Transverse colon (tissue), 4 donors: ENCODE data around the gene TDG. TPM values are rescaled to one million over a fixed set of nuclear protein-coding genes. Genes with fewer than 3 reads are reported as not detected.

Experiments used
- DNase-seq: peaks from one replicate; pipeline ENCODE4 v3.0.0-alpha.2; 2019
- H3K27ac ChIP-seq, 4 donors: fragments of 200-600 bp; sonication (generic); 2 replicates each; pipeline ENCODE4 v1.5.1; 2016 to 2018; ENCODE audit warnings: inconsistent platforms in 4 of 4
- H3K27me3 ChIP-seq: fragments of 200-600 bp; sonication (generic); 2 replicates; pipeline ENCODE4 v1.5.1; 2017; ENCODE audit warnings: inconsistent platforms
- H3K36me3 ChIP-seq, 4 donors: fragments of 200-600 bp; sonication (generic); 2 replicates each; pipeline ENCODE4 v1.5.1; 2017 to 2019; ENCODE audit warnings: inconsistent platforms in 4 of 4
- H3K4me1 ChIP-seq, 4 donors: fragments of 200-600 bp; sonication (generic); 2 replicates each; pipeline ENCODE4 v1.5.1; 2017 to 2020; ENCODE audit warnings: inconsistent platforms in 4 of 4
- H3K4me3 ChIP-seq, 4 donors: fragments of 200-600 bp; sonication (generic); 1 replicate in 1 of 4; 2 replicates in 3 of 4; pipeline versions ENCODE4 v1.5.1 to v1.6.1; 2017 to 2019; ENCODE audit warnings: inconsistent platforms in 4 of 4
- H3K9me3 ChIP-seq, 2 donors: fragments of 200-600 bp; sonication (generic); 2 replicates each; pipeline ENCODE4 v1.5.1; 2017 to 2019; ENCODE audit warnings: inconsistent platforms in 2 of 2
- EP300 ChIP-seq: sonication (generic); formaldehyde crosslinking; IDR thresholded peaks from one replicate; pipeline ENCODE4 v1.6.1; 2017; ENCODE audit warnings: antibody characterized with exemption, low read depth
- POLR2A ChIP-seq: fragments of 450-650 bp; IDR thresholded peaks from one replicate; pipeline ENCODE4 v1.6.1; 2016; ENCODE audit warnings: antibody characterized with exemption, mild to moderate bottlenecking, moderate library complexity
- POLR2AphosphoS5 ChIP-seq, 3 donors: sonication (generic); formaldehyde crosslinking; IDR thresholded peaks; one replicate each; pipeline ENCODE4 v1.6.1; 2016; ENCODE audit warnings: antibody characterized with exemption in 3 of 3
- WGBS, 2 donors: methylation state at CpG; one replicate each; pipeline ENCODE4 v1.1.5; 2018; ENCODE audit warnings: low coverage in 1 of 2; 5-methylcytosine and 5-hydroxymethylcytosine counted together
- in situ Hi-C, 4 donors: fragments of 200-750 bp; cut with MboI; loops; one replicate each; pipeline versions ENCODE4 v1.15.0 to v1.15.1; 2017; ENCODE audit warnings: low sequenced_read_pairs in 3 of 4, low pct_ligation_motif_present in 1 of 4, low pct_unique_long_range_greater_than_20kb in 1 of 4
- intact Hi-C: fragments of 100-400 bp; cut with DNase I; formaldehyde crosslinking; loops from one replicate; pipeline ENCODE4 v1.15.1; 2023; ENCODE audit warnings: low total_unique reads
- total RNA-seq, 4 donors: library from RNA; depleted of rRNA; stranded (reverse); fragments of >200 nt; gene quantifications; one replicate each; pipeline ENCODE4 v1.1.0, GENCODE V29; 2016
- TF ChIP-seq, protein P1 (sequence below), 5 experiments: fragments of 200-600 bp in 3 of 5; fragments of 450-650 bp in 2 of 5; sonication (generic) in 3 of 5; IDR thresholded peaks; 1 replicate in 2 of 5; 2 replicates in 3 of 5; pipeline ENCODE4 v1.5.1; 2016 to 2017; ENCODE audit warnings: antibody characterized with exemption in 5 of 5, inconsistent platforms in 3 of 5, mild to moderate bottlenecking in 2 of 5, moderate library complexity in 1 of 5

The TDG gene
- total RNA-seq, 4 donors from 2014 or later: 17.9 to 43.4 (median 26.1) TPM

DNA sequence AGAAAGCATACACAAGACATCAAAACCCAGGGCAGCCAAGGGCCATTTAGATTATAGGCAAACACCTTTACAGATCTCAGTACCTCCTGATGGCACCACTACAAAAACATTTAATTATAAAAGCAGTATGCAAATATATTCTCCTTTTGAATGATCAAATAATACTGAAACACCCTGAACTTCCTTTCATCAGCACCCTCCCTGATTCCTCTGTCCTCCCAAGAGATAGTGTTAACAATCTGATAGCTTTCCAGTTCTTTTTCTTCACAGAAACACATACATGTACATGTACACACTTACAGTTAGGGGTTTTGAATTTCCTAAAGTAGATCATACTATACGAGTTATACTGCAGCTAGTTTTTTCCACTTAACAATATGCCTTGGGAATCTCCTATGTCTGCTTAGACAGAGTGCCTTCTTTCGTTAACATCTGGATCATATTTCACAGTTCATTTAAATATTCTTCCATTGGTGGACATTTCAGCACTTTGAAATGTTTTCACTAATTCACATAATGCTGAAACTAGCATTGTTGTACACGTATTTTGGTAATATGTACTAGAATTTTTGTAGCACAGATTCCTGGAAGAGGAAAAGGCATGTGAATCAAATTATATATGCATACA is 35.2 kb downstream of the TDG start:
- 67 to 75% methylated on average over 3 of the region's 3 CpGs for WGBS, 2 donors
- TF ChIP-seq POLR2A: no peak
- TF ChIP-seq POLR2AphosphoS5 (IDR thresholded peaks at IDR 0.05): no peak
- TF ChIP-seq, protein P1, sequence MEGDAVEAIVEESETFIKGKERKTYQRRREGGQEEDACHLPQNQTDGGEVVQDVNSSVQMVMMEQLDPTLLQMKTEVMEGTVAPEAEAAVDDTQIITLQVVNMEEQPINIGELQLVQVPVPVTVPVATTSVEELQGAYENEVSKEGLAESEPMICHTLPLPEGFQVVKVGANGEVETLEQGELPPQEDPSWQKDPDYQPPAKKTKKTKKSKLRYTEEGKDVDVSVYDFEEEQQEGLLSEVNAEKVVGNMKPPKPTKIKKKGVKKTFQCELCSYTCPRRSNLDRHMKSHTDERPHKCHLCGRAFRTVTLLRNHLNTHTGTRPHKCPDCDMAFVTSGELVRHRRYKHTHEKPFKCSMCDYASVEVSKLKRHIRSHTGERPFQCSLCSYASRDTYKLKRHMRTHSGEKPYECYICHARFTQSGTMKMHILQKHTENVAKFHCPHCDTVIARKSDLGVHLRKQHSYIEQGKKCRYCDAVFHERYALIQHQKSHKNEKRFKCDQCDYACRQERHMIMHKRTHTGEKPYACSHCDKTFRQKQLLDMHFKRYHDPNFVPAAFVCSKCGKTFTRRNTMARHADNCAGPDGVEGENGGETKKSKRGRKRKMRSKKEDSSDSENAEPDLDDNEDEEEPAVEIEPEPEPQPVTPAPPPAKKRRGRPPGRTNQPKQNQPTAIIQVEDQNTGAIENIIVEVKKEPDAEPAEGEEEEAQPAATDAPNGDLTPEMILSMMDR (IDR thresholded peaks at IDR 0.05): no peak
- TF ChIP-seq EP300: no peak

GRCh38 chr12:104002686-104003085 is 37.0 kb downstream of the TDG start:
- intact Hi-C loops (no loop called here), in situ Hi-C loops (no loop called here)
- no peak for DNase-seq
- peaks cover 3% of the 10 kb centered on the region for H3K27me3 ChIP-seq
- H3K27ac ChIP-seq: no peak overlapping the region
- H3K4me3 ChIP-seq: no peak overlapping the region
- H3K4me1 ChIP-seq: no peaks in the 10 kb centered on the region
- no peaks in the 10 kb centered on the region for H3K36me3 ChIP-seq
- WGBS, 2 donors: 91 to 95% methylated on average over 3 of the region's 3 CpGs
- no peak for TF ChIP-seq POLR2A
- H3K9me3 ChIP-seq: no peaks in the 10 kb centered on the region

More for the DNA sequence above, 35.2 kb downstream of the TDG start:
- intact Hi-C loops: no loop called here
- H3K9me3 ChIP-seq: no peaks in the 10 kb centered on the region
- in situ Hi-C loops: no loop called here
- DNase-seq: no peak
- H3K27me3 ChIP-seq: peaks cover 3% of the 10 kb centered on the region
- no peak overlapping the region for H3K27ac ChIP-seq
- no peaks in the 10 kb centered on the region for H3K36me3 ChIP-seq
- H3K4me1 ChIP-seq: no peaks in the 10 kb centered on the region
- no peak overlapping the region for H3K4me3 ChIP-seq

- 72 to 75% methylated on average over 2 of the region's 2 CpGs for WGBS, 2 donors
- TF ChIP-seq POLR2A (no peak), POLR2AphosphoS5 (IDR thresholded peaks at IDR 0.05) (no peak), EP300 (no peak)
- TF ChIP-seq, protein P1 (IDR thresholded peaks at IDR 0.05): no peak
- intact Hi-C loops (no loop called here), in situ Hi-C loops (no loop called here)
- DNase-seq: no peak
- no peaks in the 10 kb centered on the region for H3K9me3 ChIP-seq
- no peak overlapping the region for H3K4me3 ChIP-seq
- peaks cover 3% of the 10 kb centered on the region for H3K27me3 ChIP-seq
- H3K4me1 ChIP-seq: no peaks in the 10 kb centered on the region
- H3K36me3 ChIP-seq: no peaks in the 10 kb centered on the region
- H3K27ac ChIP-seq: no peak overlapping the region
These were observed 37.9 kb downstream of the TDG start for GRCh38 chr12:104003596-104003995.

DNA sequence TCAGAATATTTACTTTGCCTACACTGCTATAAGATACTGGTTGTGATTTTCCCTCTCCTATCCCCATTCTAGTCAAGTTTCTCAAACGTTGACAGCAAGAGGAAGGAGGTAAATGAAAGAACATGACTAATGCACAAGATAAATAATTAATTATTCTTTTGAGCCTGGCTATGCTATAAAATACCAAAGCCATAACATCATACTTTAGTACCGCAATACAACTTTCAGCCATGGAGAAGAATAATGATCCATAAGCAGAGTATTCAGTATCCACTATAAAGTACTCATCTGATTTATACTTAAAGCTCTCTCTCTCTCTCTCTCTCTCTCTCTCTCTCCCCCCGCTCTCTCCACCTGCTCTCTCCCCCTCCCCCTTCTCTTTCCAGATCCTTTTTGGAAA is 41.3 kb downstream of the TDG start:
- Histone ChIP-seq H3K9me3 (no peaks in the 10 kb centered on the region), H3K27me3 (peaks cover 3% of the 10 kb centered on the region), H3K27ac (no peak overlapping the region), H3K4me1 (no peaks in the 10 kb centered on the region), H3K4me3 (no peak overlapping the region), H3K36me3 (no peaks in the 10 kb centered on the region)
- DNase-seq: no peak
- intact Hi-C loops: no loop called here
- TF ChIP-seq EP300: no peak
- TF ChIP-seq, protein P1 (IDR thresholded peaks at IDR 0.05): no peak
- no peak for TF ChIP-seq POLR2AphosphoS5 (IDR thresholded peaks at IDR 0.05)
- TF ChIP-seq POLR2A: no peak
- WGBS, 2 donors: 36 to 50% methylated on average over 3 of the region's 3 CpGs
- in situ Hi-C loops: no loop called here

- 91 to 97% methylated on average over 4 of the region's 4 CpGs for WGBS, 2 donors
- intact Hi-C loops: no loop called here
- Histone ChIP-seq H3K27ac (no peak overlapping the region), H3K36me3 (no peaks in the 10 kb centered on the region), H3K4me3 (no peak overlapping the region), H3K4me1 (no peaks in the 10 kb centered on the region), H3K9me3 (no peaks in the 10 kb centered on the region), H3K27me3 (no peaks in the 10 kb centered on the region)
- in situ Hi-C loops: no loop called here
- DNase-seq: no peak
- no peak for TF ChIP-seq POLR2A
- TF ChIP-seq POLR2AphosphoS5 (IDR thresholded peaks at IDR 0.05): no peak
- TF ChIP-seq, protein P1 (IDR thresholded peaks at IDR 0.05): no peak
- TF ChIP-seq EP300: no peak
These were observed 44.4 kb downstream of the TDG start for GRCh38 chr12:104010121-104010520.
